HG03520 (cell line): ENCODE data around the gene AGBL2.
"Not testable (repeated sequence)": the region's sequence is repeated elsewhere in the genome, so short reads cannot be mapped to it uniquely, and the experiment has no call there.

ENCODE experiments used
- ATAC-seq: cut with Tn5 transposase; IDR thresholded peaks from one replicate; pipeline ENCODE4 v1.9.1; 2021; ENCODE audit warnings: mild to moderate bottlenecking, moderate library complexity; ENCODE audit not compliant: unreplicated experiment

Gene AGBL2, protein sequence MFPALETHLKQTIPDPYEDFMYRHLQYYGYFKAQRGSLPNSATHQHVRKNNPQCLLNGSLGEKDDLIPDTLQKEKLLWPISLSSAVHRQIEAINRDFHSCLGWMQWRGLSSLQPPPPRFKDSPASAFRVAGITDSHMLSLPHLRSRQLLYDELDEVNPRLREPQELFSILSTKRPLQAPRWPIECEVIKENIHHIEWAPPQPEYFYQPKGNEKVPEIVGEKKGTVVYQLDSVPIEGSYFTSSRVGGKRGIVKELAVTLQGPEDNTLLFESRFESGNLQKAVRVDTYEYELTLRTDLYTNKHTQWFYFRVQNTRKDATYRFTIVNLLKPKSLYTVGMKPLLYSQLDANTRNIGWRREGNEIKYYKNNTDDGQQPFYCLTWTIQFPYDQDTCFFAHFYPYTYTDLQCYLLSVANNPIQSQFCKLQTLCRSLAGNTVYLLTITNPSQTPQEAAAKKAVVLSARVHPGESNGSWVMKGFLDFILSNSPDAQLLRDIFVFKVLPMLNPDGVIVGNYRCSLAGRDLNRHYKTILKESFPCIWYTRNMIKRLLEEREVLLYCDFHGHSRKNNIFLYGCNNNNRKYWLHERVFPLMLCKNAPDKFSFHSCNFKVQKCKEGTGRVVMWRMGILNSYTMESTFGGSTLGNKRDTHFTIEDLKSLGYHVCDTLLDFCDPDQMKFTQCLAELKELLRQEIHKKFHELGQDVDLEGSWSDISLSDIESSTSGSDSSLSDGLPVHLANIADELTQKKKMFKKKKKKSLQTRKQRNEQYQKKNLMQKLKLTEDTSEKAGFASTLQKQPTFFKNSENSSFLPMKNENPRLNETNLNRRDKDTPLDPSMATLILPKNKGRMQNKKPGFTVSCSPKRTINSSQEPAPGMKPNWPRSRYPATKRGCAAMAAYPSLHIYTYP

GRCh38 chr11:47715082-47715669, at the start of gene AGBL2:
Gene AGBL2 (minus strand): TSS chr11:47715369. CDS start chr11:47714650, 719 bp downstream.
- ATAC-seq, result peak; percentile 95

DNA sequence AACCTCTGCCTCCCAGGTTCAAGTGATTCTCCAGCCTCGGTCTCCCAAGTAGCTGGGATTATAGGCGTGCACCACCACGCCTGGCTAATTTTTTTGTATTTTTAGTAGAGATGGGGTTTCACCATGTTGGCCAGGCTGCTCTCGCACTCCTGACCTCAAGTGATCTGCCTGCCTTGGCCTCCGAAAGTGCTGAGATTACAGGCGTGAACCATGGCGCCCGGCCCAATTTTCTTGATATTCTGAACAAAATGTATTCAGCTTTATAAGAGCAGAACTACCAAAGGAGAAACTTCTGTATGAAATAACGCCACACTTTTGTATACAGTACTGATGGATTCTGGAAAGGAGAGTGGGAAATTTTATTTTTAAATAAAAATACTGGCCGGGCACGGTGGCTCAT, 44.1 kb upstream of the AGBL2 start:
- ATAC-seq, result not testable (repeated sequence)

- no peak for ATAC-seq
Observed at GRCh38 chr11:47756208-47756607, 41.0 kb upstream of the AGBL2 start.

- no peak for ATAC-seq
Observed at GRCh38 chr11:47750725-47751124, 35.6 kb upstream of the AGBL2 start.

GRCh38 chr11:47742494-47742893, 27.3 kb upstream of the AGBL2 start:
- ATAC-seq, result not testable (repeated sequence)

DNA sequence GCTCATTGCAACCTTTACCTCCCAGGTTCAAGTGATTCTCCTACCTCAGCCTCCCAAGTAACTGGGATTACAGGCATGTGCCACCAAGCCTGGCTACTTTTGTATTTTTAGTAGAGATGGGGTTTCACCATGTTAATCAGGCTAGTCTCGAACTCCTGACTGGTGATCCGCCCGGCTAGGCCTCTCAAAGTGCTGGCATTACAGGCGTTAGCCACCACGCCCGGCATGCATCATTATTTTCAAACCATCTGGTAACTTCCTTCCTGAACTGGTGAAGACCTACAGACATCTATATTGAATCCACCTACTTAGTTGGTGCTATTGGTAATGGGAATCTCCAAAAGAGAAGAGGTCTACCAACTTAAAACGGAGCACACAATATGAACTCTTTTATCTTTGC, 22.6 kb upstream of the AGBL2 start:
- not testable (repeated sequence) for ATAC-seq

- ATAC-seq, result no peak
Observed at GRCh38 chr11:47732271-47732670, 17.1 kb upstream of the AGBL2 start.

DNA sequence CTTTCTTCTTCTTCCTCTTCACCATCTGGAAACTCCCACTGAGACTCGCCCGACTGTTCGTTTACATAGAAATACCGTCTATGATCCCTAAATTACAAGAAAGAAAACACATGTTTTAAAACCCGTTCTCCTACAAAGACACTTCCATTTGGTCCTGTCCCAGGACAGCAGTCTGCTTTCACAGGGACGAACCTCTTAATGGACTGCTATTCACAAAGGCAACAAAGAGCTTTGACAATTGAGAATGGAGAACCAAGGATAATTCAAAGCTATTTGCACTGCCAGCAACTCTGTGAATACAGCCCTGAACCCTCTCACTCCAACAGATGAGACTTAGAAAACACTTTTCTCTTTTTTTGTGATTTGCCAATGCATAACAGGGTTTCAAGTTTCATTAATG, 16.3 kb upstream of the AGBL2 start:
- ATAC-seq, result no peak

- ATAC-seq, result no peak
Observed at GRCh38 chr11:47726878-47727514, 11.8 kb upstream of the AGBL2 start.

DNA sequence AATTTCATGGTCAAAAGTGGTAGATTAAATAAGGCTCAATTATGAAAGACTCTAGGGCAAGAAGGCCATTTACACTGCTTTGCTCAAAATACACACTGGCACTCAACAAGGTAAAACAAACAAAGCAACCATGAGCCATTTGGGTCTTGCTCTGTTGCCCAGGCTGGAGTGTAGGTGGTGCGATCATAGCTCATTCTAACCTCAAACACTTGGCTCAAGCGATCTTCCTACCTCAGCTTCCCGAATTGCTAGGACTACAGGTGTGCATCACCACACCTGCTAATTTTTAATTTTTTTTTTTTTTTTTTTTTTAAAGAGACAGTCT, 10.9 kb upstream of the AGBL2 start:
- no peak for ATAC-seq

DNA sequence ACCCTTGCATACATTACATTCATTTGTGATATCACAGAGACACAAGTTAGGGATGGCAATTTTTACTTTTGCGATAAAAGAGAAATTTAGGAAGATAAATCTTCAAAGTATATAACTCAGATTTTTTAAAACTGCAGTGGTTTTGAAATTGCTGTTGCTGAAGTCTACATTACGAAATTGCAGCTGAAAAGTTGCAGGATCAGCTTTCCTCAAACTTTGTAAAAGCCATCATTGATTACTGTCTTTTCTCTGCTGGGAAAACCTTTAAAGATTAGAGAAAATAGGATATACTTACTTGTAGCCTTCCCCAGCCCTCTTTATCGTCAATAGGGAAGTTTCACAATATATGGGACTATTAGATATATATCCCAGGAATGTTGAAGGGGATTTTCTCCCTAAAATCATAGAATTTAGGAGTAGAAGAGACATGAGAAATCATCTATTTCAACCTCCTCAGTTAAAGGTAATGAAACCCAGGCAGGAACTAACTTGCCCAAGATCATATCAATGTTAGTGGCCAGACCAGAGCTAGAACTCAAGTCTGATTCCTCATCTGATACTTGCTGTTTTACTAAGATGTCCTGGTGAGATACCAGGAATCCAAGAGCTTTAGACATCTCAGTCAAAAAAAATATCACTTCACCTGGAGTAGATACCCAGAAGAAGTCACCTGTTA, 10.4 kb upstream of the AGBL2 start:
- no peak for ATAC-seq

- ATAC-seq, result no peak
Observed at GRCh38 chr11:47724041-47724729, 9.0 kb upstream of the AGBL2 start.

- ATAC-seq, result no peak
Observed at GRCh38 chr11:47723041-47723440, 7.9 kb upstream of the AGBL2 start.

DNA sequence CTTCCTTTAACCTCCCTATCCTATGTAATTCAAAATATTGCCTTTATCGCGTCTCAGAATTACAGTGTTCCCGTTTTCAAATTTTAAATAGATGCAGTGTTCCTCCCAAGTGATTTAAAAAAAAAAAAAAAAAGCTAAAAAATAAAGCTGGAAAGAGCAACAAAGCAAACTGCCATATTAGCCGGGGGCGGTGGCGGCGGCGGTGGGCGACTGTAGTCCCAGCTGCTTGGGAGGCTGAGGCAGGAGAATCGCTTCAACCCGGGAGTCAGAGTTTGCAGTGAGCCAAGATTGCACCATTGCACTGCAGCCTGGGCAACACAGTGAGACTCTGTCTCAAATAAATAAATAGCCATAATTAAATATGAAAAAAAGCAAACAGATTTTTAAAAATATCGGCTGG, 5.5 kb upstream of the AGBL2 start:
- ATAC-seq, result no peak

- ATAC-seq, result no peak
Observed at GRCh38 chr11:47716692-47717091, 1.5 kb upstream of the AGBL2 start.

- no peak for ATAC-seq
Observed at GRCh38 chr11:47714554-47715081, 551 bp downstream of the AGBL2 start.

DNA sequence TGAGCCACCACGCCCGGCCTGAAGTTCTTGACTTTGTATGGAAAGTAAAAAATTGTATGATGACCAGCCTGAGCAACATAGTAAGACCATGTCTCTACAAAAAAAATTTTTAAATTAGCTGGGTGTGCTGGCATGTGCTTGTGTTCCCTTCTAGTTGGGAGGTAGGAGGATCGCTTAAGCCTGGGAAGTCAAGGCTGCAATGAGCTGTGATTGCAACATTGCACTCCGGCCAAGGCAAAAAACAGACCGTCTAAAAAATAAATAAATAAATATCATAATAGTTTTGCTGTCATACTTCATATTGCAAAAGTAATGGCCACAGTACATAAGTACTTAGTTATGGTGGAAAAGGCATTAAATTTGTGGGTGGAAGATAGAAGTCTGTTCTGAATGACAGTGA, 3.4 kb downstream of the AGBL2 start:
- ATAC-seq, result no peak

DNA sequence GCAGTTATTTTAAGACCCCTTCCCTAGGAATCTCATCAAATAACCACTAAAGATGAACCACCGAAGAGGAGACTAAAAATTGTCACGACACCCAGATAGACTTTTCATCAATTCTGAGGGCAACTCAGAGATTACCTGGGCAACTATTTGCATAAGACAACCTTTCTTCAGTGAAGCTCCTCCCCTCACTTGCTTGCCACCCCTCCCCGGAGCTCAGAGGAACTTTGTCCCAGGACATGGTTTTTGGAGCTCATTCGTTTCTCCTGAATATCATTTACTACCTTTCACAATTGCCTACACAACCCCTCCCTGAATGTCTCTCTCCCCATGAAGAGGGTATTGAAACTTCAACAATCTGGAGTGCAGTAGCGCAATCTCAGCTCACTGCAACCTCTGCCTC, 3.9 kb downstream of the AGBL2 start:
- no peak for ATAC-seq

GRCh38 chr11:47707275-47707786, 7.8 kb downstream of the AGBL2 start:
- not testable (repeated sequence) for ATAC-seq

GRCh38 chr11:47705721-47706120, 9.4 kb downstream of the AGBL2 start:
- ATAC-seq, result no peak
